DOHH2 (cell line): Measurements from ENCODE around the gene DRAXIN.

ENCODE experiments used
- EZH2phosphoT487 ChIP-seq: fragments of 200-600 bp; sonication (generic); IDR thresholded peaks from 2 replicates; pipeline ENCODE4 v1.6.1; 2017; ENCODE audit warnings: borderline replicate concordance, mild to moderate bottlenecking, antibody characterized with exemption, low read length, moderate library complexity, mixed read lengths
- TF ChIP-seq, protein P1 (sequence below): fragments of 200-600 bp; sonication (generic); IDR thresholded peaks from one replicate; pipeline ENCODE4 v1.5.1; 2014; ENCODE audit warnings: antibody characterized with exemption, mild to moderate bottlenecking, low read depth, low read length; ENCODE audit not compliant: poor library complexity, severe bottlenecking

DNA sequence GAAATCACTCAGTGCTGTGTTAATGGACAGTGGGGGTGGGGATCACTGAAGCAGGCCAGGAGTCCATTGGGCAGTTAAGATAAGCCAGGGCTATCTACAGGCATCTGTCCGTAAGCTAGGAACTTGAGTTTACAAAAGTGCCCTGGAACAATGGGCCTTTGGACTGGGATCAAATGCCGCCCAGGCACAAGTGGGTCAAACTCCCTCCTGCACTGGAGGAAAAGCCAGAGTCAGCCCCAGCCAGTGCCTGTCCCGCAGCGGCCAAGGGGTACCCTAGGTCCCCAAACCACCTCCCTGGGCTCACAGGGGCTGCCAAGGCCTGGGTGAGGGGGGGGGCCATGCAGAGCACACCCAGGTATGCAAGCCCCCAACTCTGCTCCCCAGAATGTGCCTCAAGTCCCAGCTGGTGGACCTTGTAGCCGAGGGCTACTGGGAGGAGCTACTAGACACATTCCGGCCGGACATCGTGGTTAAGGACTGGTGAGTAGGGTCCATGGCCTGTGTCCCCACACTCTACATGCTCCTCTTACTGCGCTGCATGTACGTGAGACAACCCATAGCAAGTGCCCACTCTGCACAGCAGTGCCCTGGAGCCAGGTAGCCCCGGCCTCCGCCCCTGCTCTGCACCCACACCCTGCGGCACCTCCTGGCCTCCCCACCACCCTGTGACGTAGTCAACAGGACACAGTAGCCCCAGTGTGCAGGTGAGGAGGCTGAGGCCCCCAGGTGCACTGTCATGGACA is 19.8 kb upstream of the DRAXIN start:
- TF ChIP-seq, protein P1, sequence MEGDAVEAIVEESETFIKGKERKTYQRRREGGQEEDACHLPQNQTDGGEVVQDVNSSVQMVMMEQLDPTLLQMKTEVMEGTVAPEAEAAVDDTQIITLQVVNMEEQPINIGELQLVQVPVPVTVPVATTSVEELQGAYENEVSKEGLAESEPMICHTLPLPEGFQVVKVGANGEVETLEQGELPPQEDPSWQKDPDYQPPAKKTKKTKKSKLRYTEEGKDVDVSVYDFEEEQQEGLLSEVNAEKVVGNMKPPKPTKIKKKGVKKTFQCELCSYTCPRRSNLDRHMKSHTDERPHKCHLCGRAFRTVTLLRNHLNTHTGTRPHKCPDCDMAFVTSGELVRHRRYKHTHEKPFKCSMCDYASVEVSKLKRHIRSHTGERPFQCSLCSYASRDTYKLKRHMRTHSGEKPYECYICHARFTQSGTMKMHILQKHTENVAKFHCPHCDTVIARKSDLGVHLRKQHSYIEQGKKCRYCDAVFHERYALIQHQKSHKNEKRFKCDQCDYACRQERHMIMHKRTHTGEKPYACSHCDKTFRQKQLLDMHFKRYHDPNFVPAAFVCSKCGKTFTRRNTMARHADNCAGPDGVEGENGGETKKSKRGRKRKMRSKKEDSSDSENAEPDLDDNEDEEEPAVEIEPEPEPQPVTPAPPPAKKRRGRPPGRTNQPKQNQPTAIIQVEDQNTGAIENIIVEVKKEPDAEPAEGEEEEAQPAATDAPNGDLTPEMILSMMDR, result no peak
- TF ChIP-seq EZH2phosphoT487, result no peak
